Endothelial cell of hepatic sinusoid (primary cell): Measurements from ENCODE around the gene MCEE.
"Not testable (repeated sequence)": the region's sequence is repeated elsewhere in the genome, so short reads cannot be mapped to it uniquely, and the experiment has no call there.

Source experiments
- in situ Hi-C: cut with HindIII; loops from 2 replicates; pipeline ENCODE4 v1.10.0; 2017; ENCODE audit warnings: low sequenced_read_pairs

The MCEE gene

DNA sequence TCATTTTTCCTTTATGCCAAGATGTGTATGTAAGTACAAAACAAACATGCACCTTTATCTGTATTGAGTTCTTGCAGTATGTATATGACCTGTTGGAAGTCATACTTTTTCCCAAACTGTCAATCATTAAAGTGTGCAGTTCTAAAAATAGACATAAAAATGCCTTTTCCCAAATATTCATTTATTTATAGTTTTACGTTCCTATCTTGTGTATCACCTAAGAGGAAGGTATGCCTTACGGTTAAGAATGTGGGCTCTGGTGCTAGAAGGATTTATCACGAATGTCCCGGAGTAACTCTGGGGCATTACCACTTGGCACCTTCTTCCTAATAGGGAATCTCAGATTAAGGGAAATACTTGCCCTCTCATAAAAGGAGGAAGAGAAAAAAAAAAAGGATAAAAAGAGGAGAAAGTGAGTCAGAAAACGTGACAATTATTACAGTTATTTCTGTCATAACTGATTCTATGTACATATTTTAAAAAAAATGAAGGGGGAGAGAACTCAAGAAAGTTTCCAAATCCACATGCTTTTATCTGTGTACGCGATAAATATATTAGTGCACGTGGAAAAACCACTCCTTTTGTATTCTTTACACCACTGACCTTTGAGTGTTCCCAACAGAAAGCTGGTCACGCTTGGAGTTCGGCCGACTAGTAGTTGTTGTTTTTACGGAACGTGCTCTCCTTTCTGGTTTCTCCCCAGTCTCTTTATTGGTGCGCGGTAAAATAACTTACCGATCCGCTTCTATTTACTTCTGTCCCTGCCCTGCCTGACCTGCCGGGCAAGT, 721 bp downstream of the MCEE start:
- in situ Hi-C loops: no loop called here

GRCh38 chr2:71126957-71127356, 3.1 kb downstream of the MCEE start:
- in situ Hi-C loops: no loop called here

DNA sequence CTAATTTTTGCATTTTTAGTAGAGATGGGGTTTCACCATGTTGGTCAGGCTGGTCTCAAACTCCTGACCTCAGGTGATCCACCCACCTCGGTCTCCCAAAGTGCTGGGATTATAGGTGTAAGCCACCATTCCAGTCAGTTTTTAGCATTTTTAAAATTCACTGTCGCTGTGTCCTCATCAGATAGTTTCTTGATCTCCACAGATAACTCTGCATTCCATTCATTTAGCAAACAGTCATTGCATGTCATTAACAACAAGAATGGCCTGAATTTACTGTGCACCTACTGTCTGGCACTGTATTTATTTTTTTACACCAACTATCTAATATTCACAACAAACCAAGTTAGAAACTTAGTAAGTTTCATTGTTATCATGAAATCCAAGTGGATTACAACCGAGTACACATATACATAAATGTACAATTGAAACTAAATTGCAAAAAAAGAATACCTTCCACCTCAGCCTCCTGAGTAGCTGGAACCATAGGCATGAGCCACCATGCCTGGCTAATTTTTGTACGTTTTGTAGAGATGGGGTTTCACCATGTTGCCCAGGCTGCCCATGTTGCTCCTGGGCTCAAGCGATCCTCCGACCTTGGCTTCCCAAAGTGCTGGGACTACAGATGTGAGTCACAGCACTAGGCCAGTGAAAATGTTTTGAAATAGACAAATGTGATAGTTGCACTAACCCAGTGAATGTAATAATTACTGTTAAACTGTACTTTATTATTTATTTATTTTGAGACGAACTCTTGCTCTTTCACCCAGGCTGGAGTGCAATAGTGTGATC, 4.3 kb downstream of the MCEE start:
- in situ Hi-C loops: no loop called here

DNA sequence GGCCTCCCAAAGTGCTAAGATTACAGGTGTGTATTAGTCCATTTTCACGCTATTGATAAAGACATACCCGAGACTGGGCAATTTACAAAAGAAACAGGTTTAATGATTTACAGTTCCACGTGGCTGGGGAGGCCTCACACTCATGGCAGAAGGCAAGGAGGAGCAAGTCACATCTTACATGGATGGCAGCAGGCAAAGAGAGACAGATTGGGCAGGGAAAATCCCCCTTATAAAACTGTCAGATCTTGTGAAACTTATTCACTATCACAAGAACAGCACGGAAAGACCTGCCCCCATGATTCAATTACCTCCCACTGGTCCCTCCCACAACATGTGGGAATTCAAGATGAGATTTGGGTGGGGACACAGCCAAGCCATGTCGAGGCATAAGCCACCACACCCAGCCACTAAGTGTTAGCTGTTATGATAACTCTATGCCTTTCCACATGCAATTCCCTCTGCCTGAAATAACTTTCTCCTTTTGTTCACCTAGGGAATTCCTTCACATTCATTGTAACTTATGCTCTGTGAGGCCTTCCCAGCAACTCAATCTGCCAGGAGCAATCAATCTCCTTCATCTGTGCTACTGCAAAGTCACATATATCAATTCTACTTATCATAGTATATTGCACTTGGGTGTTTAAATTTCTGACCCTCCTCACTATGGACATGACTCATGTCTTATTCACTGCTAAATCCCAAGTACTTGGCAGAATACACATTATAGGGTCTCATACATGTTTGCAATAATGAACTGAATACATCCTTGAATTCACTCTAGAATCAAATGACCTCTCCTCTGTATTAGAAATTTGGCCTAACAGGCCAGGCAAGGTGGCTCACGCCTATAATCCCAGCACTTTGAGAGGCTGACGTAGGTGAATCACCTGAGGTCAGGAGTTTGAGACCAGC, 7.4 kb downstream of the MCEE start:
- in situ Hi-C loops: loop anchor here (5.0 kb wide), 1 partner anchor 50 kb away; no protein-coding TSS in a partner anchor

- in situ Hi-C loops: loop anchor here (5.0 kb wide), 1 partner anchor 49 kb away; no protein-coding TSS in a partner anchor
These were observed 8.6 kb downstream of the MCEE start for GRCh38 chr2:71121479-71121878.

- in situ Hi-C loops: loop anchor here (5.0 kb wide), 1 partner anchor 48 kb away; no protein-coding TSS in a partner anchor
These were observed 9.8 kb downstream of the MCEE start for GRCh38 chr2:71120195-71120594.

GRCh38 chr2:71117063-71117462, 13.0 kb downstream of the MCEE start:
- in situ Hi-C loops: no loop called here

GRCh38 chr2:71113843-71114242, 16.2 kb downstream of the MCEE start:
- in situ Hi-C loops: no loop called here

- in situ Hi-C loops: no loop called here
These were observed 21.9 kb downstream of the MCEE start for GRCh38 chr2:71108091-71108490.

DNA sequence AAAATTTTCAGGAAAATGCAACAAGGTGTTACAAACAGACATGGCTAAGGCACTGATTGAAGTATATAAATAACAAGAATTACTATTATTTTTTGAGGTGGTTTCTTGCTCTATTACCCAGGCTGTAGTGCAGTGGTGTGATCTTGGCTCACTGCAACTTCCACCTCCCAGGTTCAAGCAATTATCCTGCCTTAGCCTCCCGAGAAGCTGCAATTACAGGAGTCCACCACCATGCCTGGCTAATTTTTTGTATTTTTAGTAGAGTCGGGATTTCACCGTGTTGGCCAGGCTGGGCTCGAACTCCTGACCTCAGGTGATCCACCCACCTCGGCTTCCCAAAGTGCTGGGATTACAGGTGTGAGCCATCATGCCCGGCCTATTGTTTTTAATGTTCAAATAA, 23.6 kb downstream of the MCEE start:
- in situ Hi-C loops: not testable (repeated sequence)

DNA sequence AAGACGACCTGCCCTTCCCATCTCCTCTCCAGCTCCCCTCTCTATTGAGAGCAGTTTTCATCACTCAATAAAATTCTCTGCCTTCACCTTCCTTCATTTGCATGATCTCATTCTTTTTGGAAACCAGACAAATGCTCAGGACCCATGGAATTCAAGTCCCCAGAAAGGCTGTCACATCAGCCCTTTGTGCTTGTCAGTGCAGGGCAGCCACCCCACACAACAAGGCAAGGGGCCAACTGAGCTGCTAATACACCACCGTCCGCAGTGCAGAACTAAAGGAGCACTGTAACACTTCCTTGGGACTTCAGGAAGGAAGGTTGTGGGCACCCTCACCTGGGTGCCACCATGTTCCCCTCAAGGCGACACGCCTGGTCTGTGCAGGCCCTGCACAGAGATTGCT, 26.2 kb downstream of the MCEE start:
- in situ Hi-C loops: no loop called here

DNA sequence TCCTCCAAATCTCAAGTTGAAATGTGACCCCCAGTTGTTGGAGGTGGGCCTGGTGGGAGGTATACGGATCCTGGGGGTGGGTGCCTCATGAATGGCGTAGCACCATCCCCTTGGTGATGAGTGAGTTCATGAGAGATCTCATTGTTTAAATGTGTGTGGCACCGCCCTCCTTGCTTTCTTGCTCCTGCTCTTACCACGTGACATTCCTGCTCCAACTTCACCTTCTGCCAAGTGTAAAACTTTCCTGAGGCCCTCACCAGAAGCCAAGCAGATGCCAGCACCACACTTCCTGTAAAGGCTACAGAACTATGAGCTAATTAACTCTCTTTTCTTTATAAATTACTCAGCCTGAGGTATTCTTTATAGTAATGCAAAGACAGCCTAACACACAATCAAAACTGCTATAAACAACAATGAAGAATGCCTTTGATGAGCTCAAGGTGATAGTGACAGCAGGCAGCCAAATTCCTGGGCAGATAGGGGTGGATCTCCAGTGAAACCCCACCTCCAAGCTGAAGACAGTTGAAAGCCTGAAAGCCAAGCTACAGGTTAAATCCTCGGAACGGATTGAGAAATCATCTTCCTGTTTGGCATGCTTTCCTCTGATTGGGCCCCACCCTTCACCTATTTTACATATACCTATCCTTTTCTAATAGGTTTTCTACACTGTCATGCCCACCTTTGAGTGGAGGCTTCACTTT, 26.9 kb downstream of the MCEE start:
- in situ Hi-C loops: no loop called here

DNA sequence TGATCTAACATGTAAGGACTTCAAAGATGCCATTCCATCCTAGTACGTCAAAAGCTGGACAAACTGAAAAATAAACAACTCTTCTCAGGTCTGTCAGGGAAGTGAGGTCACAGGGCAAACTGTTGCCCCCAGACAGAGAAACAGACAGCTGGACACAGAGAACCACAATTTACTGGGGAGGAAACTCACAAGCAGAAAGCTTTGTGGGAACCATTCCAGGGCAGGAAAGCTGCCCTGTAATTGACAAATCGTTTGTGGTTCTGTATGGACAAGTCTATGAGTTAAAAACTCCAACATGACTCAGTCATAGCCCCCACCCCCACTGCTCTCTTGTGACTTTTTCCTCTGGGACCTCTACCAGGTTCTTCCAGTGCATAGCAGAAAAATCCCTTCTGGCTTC, 28.4 kb downstream of the MCEE start:
- in situ Hi-C loops: no loop called here

GRCh38 chr2:71100195-71100964, 29.6 kb downstream of the MCEE start:
- in situ Hi-C loops: no loop called here

- in situ Hi-C loops: not testable (repeated sequence)
These were observed 37.4 kb downstream of the MCEE start for GRCh38 chr2:71092491-71093260.

GRCh38 chr2:71091808-71092207, 38.2 kb downstream of the MCEE start:
- in situ Hi-C loops: not testable (repeated sequence)

- in situ Hi-C loops: not testable (repeated sequence)
These were observed 40.6 kb downstream of the MCEE start for GRCh38 chr2:71089475-71089874.

DNA sequence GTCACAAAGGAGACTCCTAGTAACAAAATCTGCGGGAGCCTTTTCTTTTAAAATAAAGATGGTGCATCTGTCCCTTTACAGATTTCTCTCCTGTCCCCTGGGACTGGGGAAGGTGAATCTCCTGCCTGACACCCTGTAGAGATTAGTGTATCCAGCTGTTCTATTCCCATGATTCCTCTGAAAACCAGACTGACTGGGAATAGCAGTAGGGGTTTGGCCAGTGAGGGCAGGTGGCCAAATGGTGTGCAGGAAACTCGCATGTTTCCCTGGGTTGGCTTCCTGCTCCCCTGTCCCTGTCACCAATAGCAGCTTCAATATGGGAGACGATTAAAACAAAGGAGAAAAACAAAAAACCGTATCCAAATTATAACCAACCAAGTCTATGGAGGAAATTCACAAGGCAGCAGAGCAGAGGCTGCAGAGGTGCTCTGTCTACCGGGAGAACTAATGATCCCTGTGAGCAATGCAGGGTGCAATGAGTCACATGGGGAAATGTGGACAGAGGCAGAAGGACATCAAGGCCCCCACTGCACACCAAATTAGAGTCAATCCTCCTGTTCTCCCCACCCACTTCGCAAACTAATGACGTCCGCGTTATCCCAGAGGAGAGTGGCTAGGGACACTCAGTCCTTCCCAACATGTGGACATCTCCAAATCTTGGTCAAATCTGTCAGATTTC, 44.6 kb downstream of the MCEE start:
- in situ Hi-C loops: not testable (repeated sequence)
